Activated CD4-positive, alpha-beta T cell treated with anti-CD3 and anti-CD28 coated beads, Interleukin-2, amount 50 U/mL, for 48 hours (primary cell): ENCODE measurements around the gene SEMA6D.

Experiments used
- DNase-seq, 2 experiments: peaks; one replicate each; pipeline ENCODE4 v3.0.0-alpha.2; 2020

The SEMA6D gene

DNA sequence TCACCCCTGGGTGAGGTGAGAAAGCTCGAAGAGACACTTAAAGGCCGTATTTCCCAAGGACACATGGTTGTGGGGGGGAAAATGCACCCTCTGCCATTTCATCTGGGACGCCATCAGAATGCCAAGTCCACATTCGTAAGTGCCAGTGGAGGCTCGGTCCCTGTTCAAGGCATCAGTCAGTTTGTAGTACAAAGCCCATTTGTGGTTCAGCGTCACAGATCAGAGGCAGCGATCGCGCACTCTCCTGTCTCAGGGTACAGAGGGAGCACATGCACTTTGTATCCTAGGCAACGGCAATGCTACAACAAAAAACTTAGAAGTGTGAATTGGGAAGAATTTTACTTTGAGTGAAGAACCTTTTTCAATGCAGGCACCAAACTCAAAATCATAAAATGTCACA lies 27.2 kb downstream of the SEMA6D start:
- no peak for DNase-seq

DNA sequence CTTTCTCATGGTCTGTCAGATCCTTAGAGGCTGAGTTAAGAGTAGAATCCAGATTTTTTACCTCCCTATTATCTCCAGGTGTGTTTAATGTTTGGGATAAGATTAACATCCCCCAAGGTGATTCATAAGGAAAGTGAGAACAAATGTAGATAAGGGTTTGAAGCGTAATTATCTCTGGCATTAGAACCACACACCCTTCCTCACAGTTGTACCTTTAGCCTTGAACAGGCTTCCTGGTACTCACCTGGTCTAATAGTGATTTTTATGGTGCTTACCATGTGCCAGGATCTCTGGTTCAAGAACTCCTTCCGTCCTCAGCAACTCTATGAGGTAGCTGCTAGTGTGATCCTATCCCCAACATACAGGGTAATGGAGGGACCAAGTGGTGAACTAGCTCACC lies 27.7 kb downstream of the SEMA6D start:
- no peak for DNase-seq

DNA sequence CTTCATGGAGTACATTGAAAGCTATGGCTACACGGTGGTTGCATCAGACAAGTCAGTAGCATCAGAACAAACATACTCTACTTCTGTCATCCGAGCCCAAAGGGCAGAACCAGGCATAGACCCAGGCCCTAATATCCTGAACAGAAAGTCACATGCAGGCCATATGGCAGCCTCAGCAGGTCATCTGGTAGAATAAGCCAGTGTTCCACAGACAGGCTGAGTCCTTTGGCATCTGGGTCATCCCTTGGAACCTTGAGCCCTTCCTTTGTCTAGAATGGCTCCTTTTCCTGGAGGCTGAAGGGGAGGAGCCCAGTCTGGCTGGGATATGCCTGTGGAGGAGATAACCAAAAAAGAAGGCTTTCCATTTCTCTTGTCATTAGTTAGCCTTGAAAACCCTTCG lies 29.2 kb downstream of the SEMA6D start:
- DNase-seq: no peak

DNA sequence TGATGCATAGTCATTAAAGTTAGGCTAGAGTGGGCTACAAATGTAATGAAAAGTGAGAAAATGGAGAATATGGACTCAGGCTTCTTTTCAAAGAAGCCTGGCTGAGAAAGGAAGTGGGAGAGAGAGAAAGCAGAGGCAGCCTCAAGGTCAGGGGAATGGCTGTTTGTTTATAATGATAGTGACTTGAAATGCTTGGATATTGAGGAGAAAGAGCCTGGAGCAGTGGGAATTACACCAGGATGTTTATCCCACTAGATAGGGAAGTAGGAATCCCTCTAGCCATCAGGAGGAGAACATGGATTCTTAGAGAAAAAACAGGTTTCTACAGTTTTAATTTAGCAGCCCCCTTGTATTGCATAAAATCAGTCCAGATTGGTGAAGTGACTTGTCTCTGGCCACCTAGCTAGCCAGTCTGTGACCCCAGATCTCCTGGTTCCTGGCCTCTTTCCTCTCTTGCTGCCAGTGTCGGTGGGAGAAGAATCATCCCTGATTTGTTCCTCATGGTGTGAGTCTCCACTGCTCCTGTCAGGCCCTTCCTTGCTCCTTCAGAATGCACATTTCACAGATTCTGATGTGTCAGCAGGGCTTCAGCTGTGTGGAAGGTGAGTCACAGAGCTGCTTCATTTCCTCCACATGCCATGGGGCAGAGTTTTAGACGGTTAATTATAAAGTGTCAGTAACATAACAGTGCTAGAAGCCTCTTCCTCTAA lies 32.9 kb downstream of the SEMA6D start:
- DNase-seq: no peak

DNA sequence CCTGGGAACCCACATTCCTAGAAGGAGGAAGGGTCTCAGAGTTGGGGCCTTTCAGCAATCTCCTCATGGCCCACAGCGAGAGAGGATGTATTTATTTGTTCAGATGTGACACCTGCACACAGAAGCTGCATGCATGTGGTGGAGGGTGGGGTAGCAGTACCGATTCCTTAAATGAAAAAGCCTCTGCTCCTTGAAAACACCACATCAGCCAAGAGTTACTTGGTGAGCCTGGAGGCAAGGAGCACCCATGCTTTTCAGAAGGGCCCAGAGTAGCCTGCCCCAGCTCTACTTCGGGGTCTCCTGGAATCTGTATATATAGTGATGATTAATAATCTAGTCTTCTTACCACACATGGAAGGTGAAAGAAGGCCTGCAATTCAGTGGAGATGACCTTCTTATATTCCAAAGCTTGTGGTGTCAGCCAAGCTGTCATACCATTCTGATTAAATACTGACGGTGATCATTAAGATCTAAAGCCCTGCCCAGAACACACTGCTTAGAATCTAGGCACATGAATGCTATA lies 33.5 kb downstream of the SEMA6D start:
- DNase-seq: no peak

DNA sequence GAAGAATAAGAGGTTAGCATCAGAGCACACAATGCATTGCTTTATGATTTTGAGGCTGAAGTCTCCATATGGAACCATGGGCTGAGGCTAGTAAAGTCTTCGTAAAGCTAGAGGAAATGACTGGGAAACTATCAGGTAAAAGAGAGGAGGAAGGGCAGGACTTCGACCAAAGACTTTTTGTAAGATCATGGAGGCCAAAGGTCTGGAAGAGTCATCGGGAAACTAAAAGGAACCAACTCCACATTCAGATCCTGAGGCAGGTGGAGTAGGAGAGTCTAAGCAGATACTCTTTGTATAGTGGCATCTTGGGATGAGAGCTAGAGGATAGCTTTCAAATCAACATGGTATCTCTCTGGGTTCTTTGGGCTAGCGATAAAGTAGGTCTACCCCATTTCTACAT lies 36.3 kb downstream of the SEMA6D start:
- DNase-seq: no peak

DNA sequence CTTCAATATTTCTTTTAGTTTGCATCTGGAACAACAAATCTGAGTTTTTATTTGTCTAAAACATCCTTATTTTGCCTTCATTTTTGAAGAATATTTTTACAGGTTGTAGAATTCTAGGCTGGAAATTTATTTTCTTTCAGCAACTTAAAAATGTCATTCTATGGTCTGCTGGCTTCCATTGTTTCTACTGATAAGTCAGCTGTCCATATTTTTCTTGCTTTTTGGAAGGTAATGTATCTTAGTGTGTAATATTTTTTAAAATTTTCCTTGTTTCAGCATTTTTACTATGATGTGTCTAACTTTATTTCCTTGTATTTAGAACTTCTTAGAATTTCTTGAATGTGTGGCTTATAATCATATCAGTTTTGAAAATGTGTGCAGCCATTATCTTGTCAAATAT lies 37.0 kb downstream of the SEMA6D start:
- no peak for DNase-seq

DNA sequence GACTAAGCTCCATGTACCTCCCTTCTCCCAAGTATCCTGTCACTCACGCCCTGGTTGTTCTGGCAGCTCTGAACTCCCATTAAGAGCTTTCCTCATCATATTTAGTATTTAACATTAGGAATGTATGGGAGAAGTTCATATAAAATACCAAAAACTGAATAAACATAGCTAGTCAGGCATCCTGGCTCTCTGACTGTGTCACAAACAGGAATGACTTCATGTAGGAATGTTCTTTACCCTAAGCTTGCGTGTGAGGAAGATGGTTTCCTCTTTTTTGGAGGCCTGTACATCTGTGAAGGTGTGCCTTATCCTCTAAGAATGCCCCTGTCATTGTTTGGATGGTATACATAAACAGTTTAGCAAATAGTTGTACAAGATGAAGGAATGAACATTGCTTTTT lies 38.6 kb downstream of the SEMA6D start:
- no peak for DNase-seq

DNA sequence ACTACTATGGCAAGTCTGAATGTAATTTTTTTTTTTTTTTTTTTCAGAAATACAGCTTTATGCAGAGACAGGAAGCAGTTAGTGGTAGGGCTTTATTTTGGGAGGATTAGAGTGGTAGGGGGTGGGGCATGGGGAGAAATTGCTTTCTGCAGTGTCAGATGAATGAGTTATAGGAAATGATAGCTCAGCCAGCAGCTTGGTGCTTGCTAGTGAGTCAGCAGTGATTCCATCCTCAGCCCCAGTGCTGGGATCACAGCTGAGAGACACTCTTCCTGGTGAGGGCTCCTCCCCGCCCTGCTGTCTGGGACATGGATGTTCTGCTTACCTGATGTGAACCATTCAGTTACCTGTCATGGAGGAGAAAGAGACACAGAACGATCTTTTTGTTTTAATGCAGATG lies 39.6 kb downstream of the SEMA6D start:
- no peak for DNase-seq

DNA sequence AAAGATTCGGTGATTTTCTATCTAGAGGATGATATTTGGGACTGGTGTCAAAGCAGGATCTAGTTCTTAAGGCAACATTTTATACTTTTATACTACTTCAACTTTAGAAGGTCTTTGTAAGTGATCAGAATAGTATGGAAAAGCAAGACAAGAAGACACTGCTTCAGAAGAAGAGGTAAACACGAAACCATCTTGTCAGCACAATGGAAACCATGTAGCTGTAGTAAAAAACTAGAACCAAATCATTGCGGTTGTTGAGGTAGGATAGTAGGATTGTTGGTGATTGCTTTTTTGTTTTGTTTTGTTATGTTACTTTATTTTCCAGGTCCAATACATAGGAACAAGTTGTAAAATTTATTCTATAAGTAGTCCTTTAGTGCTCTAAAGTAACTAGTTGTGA lies 40.0 kb downstream of the SEMA6D start:
- DNase-seq: no peak

DNA sequence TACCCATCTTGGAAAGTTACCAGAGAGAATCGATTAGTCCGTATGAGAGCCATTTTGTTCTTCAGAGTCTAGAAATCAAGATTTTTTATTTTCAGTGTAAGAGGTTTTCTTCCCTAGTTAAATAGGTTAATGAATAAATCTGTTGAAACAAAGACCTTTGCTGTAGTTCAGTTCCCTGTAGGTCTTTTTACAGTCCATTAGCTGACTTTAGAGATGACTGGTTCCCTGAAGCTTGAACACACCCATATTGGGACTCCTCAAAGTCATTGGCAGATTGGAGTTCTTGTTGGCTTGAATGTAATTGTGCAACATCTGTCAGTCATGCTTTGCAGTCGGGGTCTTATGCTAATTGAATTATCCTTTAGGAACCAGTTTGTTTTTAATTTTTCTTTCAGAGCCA lies 45.3 kb downstream of the SEMA6D start:
- no peak for DNase-seq

DNA sequence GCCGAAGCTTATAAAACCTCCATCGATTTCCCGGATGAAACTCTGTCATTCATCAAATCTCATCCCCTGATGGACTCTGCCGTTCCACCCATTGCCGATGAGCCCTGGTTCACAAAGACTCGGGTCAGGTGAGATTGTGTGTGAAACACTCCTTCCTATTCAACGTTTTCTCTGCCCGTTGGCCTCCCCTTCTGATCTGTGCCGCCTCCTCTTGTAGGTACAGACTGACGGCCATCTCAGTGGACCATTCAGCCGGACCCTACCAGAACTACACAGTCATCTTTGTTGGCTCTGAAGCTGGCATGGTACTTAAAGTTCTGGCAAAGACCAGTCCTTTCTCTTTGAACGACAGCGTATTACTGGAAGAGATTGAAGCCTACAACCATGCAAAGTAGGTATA lies 47.4 kb downstream of the SEMA6D start:
- DNase-seq: no peak

DNA sequence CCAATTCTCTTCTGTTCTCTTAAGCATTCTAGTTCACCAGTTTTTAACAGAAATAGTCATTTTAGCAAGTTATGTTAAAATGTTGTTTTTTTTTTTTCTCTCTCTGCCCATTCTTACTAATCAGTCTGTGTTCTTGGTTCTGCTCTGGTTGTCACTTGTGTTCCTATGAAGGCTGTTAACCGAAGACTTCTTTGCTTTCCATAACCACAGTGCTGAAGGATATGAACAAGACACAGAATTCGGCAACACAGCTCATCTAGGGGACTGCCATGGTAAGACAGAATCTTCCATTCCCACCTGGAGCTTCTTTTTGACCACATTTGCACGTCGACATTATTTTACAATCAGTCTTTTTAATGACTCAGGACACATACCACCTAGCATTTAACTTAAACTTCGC lies 49.1 kb downstream of the SEMA6D start:
- DNase-seq: no peak

DNA sequence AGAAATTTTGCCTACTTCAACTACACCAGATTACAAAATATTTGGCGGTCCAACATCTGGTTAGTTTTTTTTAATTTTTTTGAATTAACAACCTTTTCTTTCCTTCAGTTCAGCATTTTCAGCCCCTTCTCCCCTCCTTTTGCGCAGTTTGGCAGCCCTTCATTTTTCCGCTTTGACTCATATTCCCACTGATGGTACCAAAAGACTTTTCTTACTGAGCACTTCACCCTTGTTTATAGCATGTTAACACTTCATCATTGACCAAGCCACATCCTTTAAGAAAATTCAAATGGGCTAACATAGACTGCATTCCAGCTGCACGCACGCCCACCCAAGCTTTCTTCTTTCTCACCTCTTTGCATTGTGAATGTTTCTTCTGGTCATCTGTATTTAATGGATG lies 49.7 kb downstream of the SEMA6D start:
- no peak for DNase-seq

DNA sequence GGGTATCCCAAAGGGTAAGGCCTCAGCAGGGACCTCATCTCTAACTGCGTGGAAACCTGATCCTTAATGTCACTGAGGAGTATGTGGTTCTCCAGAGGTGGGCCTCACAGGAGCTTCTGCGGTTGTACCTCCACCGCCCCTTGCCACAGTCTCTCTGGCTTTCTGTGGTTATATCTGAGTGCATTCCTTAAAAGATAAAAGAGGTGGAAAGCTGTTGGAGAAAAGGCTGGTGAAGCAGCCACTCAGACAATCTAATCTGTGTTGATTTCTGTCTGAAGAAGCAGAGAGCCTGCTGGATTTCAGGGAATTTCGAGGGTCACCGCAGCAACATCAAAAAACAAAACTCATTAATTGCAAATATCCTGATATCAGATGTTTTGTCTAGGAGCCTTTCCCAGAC lies 51.4 kb downstream of the SEMA6D start:
- DNase-seq: no peak

DNA sequence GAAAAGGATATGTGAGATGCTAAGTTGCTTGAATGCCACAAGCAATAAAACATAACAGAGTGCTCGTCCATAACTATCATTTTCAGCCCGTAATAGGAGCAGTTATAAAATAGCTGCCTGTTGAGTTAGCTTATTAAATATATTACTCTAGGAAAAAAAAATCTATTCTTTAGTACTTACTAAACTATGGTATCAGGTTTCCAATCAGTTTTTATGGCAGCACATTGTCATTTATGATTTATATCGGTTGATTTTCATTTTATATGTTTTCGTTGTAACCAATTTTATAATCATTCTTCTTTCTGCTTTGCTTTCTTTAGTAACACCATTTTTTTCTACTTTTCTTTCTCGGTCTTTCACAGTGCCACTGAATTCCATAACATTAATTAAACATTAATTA lies 51.9 kb downstream of the SEMA6D start:
- no peak for DNase-seq

DNA sequence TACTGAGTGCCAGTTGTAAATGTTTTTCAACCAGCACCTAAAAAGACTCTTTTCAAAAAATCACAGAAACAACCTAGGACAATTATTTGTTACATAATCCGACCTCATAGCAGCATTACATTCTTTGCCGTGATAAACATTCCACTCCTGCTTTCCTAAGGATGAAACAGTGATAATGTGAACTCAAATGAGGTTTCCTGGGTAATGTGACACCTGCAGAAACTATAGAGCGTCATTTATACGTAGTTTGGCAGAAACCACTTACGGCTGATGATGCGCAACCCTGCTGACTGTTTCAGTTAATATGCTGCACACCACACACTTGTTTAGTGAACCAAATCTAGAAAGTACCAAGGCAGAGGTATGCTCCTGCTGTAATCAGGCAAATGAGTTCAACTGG lies 55.8 kb downstream of the SEMA6D start:
- DNase-seq: no peak

DNA sequence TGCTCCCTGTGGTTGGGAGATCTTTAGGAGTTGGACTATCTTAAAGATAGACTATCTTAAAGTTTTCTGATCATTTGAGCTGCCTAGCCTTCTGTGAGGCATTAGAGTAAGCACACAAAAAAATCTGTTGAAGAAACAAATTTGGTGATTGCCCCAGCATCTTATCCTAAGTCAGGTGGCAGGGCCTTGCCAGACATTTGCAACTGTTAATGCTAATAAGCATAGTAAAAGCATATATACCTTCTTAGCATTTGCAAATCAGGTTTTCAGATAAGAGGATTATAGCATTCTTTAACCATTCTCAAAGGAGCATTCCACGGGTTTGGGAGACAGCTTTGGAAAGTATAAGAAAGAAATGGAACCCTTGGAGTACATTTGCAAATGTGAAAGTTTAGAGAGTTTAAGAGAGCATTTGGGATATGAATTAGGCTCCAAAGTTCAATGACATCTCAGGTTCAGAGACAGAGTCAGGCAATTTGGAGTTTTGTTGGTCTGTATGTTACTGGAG lies 61.0 kb downstream of the SEMA6D start:
- no peak for DNase-seq

DNA sequence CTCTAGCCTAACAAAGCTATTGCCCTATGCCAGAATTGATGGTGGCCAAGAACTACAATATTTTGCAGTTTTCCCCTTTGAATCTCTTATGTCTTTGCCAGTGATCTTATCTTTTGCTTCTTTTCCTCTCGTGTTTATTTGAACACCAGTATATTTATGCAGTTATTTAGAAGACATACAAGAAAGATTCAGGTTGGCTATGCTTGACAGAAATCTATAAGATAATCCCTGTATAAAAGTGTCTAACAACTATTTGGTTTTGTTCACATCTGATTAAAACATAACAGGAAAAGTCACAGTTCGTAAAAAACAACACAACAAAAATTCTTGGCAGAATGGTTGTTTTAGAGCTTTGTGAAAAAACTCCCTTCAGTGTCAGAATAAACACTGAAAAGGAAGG lies 63.7 kb downstream of the SEMA6D start:
- no peak for DNase-seq

DNA sequence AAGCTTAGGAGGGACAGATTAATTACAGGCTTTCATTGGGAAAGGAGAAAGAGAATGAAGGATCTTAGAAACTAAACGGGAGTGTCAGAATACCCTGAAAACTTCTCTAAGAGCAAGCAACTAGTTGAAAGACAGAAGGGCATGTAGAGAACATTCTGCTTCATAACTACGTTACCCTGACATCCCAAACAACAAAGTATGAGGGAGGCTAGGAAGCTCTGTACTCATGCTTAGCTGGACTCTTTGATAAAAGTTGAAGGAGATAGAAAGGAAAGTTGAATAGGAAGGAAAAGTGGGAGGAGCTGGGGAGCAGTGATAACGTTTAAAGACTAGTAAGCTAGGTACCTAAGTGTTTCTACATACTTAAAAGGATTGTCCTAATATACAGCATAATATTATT lies 64.2 kb downstream of the SEMA6D start:
- no peak for DNase-seq

DNA sequence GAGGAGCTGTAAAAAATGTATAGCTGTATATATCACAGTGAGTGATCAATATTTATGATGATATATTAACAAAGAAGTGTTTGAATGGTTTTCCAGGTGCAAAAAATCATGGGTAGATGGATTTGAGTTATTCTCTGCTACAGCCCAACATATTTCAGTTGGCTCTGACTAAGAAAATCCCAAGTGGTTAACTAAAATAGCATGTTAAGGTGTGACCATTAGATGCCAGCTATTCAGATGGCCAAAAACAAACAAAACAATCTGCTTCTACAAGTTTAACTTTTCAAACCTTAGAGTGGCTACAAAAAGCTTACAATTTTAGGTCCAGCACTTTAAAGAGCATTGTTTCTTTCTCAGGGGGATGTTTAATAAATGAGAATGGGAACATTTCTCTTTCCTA lies 67.5 kb downstream of the SEMA6D start:
- no peak for DNase-seq

DNA sequence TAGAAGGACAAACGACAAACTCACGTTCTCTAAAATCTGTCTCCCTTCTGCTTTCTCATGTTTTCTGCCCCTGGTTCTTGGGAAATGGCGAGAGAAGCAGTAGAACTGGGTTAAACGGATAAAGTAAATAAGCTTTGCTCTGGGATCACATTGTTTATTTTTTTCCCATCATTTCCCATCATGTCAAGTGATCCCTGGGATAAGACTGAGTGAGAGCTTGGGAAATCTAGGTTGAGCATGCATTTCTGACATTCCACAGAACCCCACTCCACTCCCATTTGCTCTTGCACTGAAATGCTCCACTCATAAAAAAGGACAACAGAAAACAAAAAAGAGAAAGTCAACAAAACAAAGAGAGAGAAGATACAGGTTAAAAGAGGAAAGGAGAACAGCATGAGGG lies 69.1 kb downstream of the SEMA6D start:
- no peak for DNase-seq

DNA sequence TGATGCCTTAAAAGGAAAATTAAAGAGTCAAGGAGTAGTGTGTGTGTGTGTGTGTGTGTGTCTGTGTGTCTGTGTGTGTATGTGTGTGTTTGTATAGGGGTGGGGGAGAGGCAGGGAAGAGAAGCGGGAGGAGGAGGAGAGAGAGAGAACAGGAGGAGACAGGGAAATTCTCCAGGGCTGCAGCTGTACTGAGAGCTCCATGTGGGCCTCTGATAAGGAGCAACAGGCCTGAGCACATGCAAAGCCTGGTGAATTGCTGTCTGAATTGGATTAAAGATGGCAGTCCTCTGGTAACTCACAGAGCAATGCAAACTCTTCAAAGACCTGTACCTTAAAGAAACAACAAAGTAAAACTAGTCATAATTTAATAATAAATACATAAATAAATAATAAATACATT lies 70.6 kb downstream of the SEMA6D start:
- no peak for DNase-seq

DNA sequence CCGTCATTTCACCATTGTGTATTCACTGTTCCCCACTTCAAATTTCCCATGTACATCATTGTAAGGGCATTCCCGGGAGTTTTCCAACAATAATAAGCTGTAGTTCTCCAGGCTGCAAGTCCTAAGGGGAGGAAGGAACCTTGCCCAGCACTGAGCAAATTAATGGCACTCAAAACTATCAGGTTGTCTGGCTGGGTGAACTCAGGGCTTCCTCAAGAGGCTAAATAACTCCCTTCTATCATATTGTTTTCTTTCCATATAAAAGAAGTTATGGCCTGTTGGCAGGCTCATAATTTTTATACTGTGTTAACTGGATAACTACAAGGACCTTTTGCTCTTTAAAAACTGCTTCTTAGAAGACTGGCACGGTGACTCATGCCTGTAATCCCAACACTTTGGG lies 71.4 kb downstream of the SEMA6D start:
- no peak for DNase-seq

DNA sequence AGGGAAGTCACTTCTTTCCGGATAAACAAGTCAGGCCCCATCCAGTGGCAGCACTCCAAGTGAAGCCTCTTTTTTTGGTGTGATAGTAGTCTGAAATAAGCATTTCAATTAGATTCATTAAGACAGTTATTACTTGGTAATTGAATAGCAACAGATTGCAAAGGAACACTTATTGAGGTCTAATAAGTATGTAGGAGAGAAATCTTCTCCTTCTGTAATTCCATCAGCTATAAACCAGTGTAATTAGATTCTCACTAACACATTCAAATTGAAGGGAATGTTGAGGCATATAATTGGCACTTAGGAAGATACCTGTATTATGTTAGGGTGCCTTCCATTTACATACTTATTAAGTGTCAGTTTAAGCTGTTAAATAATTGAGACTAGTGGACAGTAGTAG lies 73.9 kb downstream of the SEMA6D start:
- no peak for DNase-seq
